ENCODE data around the gene DIPK1A.

DIPK1A gene

DNA sequence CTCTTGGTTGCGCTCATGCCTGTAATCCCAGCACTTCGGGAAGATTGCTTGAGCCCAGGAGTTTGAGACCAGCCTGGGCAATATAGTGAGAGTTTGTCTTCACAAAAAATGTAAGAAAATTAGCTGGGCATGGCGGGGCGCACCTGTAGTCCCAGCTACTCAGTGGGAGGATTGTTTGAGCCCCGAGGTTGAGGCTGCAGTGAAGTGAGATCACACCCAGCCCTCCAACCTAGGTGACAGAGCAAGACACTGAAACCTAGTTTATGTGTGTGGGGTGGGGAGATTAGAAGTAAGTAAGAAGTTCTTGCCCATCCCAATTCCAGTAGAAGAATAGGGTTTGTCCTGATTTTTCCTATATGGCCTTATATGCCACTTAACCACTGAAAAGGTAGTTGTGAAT is 127.4 kb downstream of the DIPK1A start:
- DNase-seq: no peak

DNA sequence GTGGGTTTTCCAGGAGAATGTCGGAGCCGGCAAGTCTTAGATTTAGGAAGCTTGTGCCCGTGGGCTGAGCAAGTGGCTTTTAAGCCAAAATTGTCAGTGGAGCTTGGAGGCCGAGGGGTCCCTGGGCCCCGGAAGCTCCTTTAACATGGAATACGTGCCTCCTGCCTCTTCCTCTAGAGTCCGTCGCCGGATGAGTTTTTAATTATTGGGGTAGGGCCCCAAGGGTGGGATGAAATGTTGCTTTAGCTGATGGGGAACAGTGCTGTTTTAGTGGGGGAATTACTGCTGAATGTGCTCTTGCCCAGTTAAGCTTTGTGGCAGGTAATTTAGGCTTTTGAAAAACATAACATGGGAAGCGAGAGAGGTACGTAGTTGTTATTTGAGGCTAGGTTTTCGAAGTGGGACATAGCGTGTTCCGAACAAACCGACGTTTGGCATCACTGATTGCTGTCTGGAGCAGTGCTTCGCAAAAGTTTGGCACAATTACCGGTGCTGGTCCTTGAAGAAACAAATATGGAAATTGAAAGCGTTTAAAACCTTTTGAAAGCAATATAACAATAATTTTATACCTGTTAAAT is 128.6 kb downstream of the DIPK1A start:
- DNase-seq: no peak

DNA sequence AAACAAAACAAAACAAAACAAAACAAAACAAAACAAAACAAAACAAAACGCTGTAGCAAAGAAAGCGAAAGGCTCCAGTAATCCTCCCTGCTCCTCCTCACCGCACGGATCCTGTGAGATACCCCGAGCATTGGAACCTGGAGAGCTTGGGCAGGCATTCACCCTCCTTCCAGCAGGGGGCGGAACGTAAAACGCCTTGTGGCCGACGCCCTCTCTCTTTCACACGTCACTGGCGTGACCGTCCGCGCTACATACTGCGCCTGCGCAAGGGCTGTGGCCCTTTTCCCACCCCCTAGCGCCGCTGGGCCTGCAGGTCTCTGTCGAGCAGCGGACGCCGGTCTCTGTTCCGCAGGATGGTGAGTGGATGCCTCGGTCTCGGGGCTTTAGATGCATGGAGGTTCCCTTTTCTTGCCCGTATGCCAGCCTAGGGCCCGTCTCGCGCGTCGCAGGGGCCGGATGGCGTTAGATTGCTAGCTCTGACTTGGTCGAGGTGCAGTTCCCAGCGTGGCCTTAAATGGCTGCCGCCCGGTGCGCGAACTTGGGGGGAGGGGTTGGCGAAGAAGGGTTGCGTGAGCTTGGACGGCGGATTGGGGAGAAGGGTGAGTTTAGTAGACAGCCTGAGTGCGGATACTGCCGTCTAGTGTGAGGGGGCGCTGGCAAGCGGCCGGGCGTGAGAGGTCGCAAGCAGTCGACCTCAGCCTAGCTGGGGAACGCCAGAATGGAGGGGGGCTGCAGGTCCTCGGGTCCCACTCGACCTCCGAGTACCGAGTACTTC is 129.3 kb downstream of the DIPK1A start, which contains the start of gene RPL5:
Gene RPL5, plus strand, starts transcription at position 279 of the 775 bp plus-strand sequence. Its CDS starts 75 bp downstream, at position 354.
- peak; percentile 97 for DNase-seq

DNA sequence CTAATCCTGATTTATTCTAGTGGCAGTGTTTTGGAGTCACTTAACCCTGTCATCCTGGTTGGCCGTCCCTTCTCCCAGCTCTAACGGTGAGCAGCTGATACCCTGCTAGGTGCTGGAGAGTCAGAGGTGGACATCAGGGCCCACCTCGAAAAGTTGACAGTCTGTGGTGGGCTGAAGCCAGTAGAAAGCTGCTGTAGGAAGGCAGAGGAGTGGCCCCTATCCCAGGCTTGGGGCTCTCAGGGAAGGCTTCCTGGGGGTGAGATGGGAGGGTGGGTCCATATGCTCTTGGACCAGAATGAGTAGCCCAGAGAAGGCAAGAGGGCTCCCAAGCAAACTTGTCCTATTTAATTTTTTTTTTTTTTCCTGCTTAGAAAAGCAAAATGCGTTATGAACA is 129.9 kb downstream of the DIPK1A start:
- no peak for DNase-seq

DNA sequence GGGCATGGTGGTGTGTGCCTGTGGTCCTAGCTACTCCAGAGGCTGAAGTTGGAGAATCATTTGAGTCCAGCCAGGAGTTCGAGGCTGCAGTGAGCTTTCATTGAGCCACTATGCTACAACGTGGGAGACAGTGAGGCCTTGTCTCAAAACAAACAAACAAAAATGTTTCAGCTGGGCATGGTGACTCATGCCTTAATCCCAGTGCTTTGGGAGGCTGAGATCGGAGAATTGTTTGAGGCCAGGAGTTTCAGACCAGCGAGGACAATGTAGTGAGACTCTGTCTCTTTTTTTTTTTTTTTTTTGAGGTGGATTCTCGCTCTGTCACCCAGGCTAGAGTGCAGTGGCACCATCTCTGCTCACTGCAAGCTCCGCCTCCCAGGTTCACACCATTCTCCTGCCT is 134.5 kb downstream of the DIPK1A start:
- DNase-seq: no peak

DNA sequence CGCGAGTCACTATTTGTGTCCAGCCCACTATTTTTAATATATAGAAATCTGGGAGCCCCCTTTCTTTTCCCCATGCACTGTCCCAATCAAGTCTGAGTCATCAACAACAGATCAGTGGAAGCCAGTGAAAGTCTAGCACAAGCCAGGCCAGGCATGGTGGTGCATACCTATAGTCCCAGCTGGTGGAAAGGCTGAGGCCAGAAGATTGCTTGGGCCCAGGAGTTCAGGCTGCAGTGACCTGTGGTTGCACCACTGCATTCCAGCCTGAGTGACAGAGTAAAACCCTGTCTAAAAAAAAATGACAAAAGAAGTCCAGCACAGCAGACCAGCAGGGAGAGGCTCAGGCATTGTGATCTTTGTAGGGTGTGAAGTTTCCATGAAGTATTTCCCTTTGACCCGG is 138.4 kb downstream of the DIPK1A start:
- no peak for DNase-seq

DNA sequence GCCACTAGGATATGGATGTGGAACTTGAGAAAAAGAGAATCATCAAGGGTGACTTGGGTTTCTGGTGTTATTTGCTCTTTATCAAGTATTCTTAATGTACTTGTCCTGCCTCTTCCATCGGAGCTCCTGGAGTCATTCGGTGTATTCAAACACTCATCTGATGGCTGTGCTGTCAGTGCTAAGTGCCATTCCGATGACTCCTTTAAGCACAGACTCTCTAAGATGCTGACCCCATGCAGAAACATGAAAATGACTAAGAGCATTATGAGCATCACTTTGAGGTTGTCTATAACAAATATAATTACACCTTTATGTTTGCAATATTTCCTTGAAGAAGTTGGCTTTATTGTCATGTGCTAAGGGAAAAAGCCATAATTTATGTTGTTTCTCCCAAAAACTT is 140.7 kb downstream of the DIPK1A start:
- DNase-seq: no peak

DNA sequence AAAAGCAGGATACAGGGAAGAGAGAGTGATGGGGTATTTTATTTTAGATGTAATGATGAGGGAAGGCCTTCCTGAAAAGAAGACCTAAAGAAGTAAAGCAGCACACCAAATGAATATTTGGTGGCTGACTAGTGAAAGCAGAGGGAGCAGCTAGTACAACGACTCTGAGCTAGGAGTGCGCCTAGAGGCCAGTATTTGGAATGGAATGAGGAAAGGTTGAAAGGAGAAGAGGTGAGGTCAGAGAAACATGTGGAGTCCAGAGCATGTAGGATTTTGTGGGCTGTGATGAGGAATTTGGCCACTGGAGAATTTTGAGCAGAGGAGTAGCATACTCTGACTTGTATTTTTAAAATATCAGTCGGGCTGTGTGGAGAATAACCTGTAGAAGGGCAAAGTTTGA is 141.2 kb downstream of the DIPK1A start:
- no peak for DNase-seq

DNA sequence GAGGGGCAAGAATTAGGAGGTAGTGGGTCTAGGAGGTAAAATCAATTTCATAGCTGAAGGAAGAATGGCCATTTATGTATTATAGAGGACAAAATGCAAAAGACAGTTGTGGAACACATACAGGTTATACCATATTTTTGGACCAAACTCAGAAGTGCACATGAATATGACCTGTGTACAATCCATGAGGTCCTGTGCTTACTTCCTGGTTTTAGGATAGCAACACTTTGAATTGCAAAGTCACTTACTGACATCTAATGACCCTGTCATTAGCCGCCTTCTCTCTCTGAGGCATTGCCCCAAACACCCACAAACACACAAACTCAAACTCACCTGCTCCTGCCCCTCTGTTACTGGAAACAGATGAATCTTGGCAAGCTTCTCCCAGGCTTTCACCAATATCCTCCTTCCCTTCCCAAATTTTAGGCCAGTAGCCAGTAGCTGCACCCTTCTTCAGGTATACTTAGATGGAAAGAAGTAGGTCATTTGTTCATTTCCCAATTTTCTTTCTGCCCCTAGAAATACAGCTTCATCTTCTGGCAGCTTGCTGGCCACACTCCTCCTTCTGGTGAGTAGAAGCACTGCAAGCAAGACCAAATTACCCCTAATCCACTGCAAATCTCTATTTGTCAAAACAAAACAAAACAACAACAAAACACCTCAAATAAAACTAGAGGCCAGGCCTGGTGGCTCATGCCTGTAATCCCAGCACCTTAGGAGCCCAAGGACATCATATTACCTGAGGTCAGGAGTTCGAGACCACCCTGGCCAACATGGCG is 143.1 kb downstream of the DIPK1A start:
- DNase-seq: peak; percentile 30

DNA sequence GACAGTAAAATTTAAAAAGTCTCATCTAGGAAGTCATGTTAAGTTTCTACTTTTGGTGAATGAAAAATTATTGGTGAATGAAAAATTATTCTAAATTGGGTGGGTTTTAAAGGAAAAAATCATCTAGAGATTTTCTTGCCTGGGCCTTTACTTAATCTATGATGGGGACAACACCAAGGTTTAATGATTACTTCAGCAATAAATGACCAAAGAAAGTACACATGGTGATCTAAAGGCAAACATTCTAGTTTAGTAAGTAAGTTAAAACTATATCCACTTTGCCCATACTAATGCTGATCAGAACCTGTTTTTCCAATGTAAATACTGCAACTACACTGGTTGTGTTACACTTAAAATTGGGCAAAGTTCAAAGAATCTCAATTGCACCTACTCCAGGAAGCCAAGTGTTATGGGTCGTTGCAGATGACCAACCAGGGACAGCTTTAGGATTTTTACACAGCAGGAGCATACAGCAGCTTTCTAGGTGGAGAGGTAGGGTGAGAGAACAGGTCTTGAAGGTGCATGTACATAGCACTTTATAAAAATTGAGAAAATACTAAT is 144.0 kb downstream of the DIPK1A start:
- DNase-seq: no peak

DNA sequence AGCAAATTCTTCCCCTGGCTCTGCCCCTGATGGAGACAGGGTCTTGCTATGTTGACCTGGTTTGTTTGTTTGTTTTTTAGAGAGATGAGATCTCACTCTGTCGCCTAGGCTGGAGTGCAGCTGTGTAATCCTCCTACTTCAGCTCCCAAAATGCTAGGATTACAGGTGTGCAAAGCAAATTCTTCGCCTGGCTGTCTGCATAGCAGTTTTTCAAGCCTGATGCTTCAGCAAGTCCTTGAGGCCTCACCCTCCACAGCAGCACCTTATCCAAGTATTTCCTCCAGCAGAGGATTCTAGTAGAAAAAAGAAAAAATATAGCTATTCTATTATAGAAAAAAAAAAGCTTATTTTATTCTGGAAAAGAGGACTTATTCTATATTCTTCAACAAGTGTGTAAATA is 144.5 kb downstream of the DIPK1A start:
- DNase-seq: no peak

DNA sequence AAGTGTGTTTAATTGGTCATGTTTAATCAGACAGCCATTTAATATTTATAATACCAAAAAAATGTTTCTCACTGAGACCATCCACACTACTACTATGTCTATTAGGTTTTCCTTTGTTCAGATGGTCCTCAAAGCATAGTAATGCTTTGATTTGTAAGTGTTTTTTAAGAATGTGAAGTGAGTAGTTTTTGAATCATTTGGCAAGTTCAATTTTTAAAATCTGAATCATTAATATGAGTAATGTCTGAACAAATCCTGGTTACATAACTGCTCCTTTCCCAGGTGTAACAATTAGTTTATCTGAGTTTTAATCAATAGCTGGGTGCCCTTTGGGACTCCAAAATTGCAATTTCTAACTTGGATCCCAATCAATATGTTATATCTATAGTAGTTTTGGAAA is 152.9 kb downstream of the DIPK1A start:
- DNase-seq: no peak

DNA sequence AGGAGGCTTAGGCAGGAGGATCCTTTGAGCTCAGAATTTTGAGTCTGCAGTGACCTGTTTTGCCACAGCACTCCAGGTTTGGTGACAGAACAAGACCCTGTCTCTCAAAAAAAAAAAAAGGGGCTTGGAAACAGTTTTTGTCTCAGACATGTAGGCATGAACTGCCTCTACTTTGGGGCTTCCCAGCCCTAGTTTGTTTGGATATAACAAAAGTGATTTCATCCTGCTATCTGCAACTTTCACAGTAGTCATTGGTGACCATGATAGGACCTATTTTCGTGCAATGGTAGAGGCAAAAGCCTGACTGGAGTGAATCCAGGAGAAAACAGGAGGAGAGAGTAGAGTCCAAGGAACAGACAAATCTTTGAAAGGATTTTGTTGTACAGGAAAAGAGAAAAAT is 156.0 kb downstream of the DIPK1A start:
- DNase-seq: no peak

DNA sequence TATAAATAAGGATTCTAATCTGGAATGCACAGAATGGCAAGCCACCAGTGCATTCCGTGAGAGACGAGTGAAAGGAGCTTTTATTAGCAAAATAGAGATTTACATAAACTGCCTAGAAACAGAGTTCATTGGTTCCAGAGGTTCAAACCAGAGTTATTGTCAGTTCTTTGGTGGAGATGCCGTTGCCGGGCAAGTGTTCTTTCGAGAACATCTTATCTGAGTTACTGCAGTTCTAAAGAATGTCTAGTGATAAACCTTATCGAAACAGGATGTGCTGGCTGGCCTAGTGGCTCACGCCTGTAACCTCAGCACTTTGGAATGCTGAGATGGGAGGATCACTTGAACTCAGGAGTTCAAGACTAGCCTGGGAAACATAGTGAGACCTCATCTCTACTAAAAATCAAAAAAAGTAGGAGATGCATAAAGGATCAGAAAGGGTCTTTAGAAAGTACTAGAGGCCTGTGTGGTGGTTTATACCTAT is 156.5 kb downstream of the DIPK1A start:
- DNase-seq: peak; percentile 24

DNA sequence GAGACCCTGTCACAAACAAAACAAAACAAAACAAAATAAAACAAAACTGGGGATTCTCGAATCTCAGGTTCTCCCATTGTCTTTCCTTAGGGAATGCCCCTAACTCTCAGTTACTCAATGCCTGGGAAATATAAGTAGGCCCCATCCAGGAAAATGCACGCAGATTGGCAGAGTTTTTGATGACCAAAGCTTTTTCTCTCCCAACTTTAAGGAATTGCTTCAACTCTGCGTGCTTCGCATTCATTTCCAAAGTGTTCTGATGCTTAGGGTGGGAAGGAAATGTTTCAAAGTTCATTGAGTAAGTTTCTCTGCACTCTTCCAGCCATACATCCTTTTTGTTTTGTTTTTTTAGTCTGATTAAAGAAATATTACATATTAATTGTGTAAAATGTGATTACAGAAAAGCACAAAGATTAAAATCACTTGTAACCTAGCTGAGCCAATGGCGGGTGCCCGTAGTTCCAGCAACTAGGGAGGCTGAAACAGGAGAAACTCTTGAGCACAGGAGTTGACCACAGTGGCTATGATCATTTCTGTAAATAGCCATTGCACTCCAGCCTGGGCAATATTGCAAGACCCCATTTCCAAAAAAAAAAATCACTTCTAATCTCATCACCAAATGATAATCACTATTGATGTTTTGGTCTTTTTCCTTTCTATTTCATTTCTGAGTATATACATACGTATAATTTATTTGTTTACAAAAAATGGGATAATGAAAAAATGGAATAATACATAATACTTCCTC is 157.9 kb downstream of the DIPK1A start:
- DNase-seq: no peak

DNA sequence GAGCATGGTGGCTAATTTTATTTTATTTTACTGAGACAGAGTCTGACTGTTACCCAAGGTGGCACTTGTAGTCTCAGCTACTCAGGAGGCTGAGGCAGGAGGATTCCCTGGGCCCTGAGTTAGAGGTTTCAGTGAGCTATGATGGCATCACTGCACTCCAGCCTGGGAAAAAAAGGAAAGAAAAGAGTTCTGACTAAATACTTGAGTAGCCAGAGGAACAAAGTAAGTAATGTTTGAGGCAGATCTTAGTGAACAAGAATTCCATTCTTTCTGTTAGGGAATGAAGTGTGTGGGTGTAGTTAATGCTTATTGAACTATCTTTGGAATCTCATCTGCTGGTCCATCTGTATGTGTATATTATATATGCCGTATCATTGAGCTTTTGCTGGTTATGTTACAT is 163.3 kb downstream of the DIPK1A start:
- DNase-seq: no peak

DNA sequence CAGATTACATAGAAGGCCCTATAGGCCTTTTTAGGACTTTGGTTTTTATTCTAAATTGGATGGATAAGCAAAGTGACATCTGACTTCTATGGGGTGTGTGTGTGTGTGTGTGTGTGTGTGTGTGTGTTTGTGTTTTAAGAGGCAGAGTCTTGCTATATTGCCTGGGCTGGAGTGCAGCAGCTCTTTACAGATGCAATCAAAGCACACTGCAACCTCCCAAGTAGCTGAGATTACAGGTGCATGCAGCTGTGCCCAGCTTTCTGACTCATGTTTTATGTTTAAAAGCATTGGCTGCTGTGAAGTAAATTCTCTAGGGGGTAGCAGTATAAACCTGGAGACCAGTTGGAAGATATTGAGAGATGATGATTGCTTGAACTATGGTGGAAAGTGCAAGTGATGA is 164.0 kb downstream of the DIPK1A start:
- DNase-seq: no peak

DNA sequence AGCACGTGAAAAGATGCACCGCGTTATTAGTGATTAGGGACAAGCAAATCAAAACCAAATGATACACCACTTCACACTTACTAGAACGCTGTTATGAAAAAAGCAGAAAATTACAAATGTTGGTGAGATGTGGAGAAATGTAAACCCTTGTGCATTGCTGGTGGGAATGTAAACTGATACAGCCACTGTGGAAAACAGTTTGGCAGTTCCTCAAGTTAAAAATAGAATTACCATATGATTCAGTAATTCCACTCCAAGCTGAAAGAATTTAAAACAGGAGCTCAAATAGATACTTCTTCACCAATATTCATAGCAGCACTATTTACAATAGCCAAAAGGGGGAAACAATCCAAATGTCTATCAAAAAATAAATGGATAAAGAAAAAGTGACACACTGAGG is 166.1 kb downstream of the DIPK1A start:
- DNase-seq: no peak

DNA sequence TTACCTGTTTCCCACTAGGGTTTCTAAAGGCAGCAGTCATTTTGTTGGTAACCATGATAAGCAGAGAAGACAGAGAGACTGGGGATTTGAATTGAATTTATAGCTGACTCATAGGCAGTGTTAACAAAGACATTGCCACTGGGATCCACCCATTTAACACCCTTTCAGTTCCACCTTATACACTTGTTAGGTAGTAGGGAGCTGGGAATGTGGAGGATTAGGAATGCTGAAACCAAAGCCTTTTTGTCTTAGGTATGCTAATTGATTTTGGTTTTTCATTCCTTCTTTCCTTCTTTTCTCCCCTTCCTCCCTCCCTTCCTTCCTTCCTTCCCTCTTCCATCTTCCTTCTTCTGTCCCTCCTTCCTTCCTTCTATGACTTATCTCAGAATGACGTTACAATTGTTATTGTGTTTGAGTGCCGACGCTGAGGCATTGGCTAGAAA is 168.9 kb downstream of the DIPK1A start:
- no peak for DNase-seq
